K562 (cell line): Measurements from ENCODE around the gene HS3ST3A1. TPM values are rescaled to one million over a fixed set of nuclear protein-coding genes. Genes with fewer than 3 reads are reported as not detected.

Experiments
- ATAC-seq: fragments of 200-7000 bp; cut with Tn5 transposase; 3 replicates; pipeline ENCODE4 v1.9.1; 2020; ENCODE audit warnings: moderate library complexity
- BruUV-seq: library from RNA; stranded (reverse); fragments of 400-500 nt; replicated peaks from 2 replicates; lab custom pipeline; 2021; lab: Mats Ljungman, UMichigan
- CTCF ChIA-PET: fragments of 300-600 bp; formaldehyde crosslinking; extraction: SDS; loops from one replicate; lab custom pipeline; 2021; ENCODE audit warnings: low intra/inter-chr PET ratio; lab: Yijun Ruan, JAX
- POLR2A ChIA-PET: fragments of 300-600, 350-650 bp; sonication (Branson Sonifier 250); formaldehyde crosslinking; extraction: SDS; loops from one replicate; lab custom pipeline; 2021; ENCODE audit warnings: antibody characterized with exemption, inconsistent platforms; lab: Yijun Ruan, JAX
- DNase-seq, 4 experiments: peaks; one replicate each; pipeline versions ENCODE4 v3.0.0 to v3.0.0-alpha.2; 2011 to 2018; ENCODE audit warnings: low spot score in 3 of 4, mixed read lengths in 3 of 4; ENCODE audit errors: extremely low read depth in 1 of 4
- FAIRE-seq: peaks from 2 replicates; lab custom pipeline; 2011; peaks lifted over from hg19 to GRCh38; lab: Jason Lieb, UNC
- H2AFZ ChIP-seq: 2 replicates; pipeline ENCODE4 v1.6.0; 2011; ENCODE audit warnings: low read depth, low read length, control low read depth, inconsistent platforms
- H3K27ac ChIP-seq: fragments of 200-600 bp; 3 replicates; pipeline ENCODE4 v1.8.0; 2011; ENCODE audit warnings: low read depth, mild to moderate bottlenecking, control low read depth, inconsistent platforms, low read length, moderate library complexity, mixed read lengths; ENCODE audit errors: extremely low read depth
- H3K27me3 ChIP-seq, 2 experiments: fragments of 300-600 bp in 1 of 2; 2 replicates in 1 of 2; 3 replicates in 1 of 2; pipeline versions ENCODE4 v1.6.0 to v1.8.0; 2011; ENCODE audit warnings: inconsistent platforms in 2 of 2, low read length in 2 of 2, mild to moderate bottlenecking in 1 of 2, mixed read lengths in 1 of 2, moderate library complexity in 1 of 2; ENCODE audit not compliant: control insufficient read depth in 2 of 2, insufficient read depth in 2 of 2
- H3K36me3 ChIP-seq: fragments of 300-600 bp; 3 replicates; pipeline ENCODE4 v1.8.0; 2011; ENCODE audit warnings: mild to moderate bottlenecking, low read length, inconsistent platforms; ENCODE audit not compliant: control insufficient read depth, insufficient read depth
- H3K4me1 ChIP-seq, 2 experiments: fragments of 200-600 bp in 1 of 2; replicated peaks in 1 of 2; 2 replicates in 1 of 2; 3 replicates in 1 of 2; pipeline versions ENCODE4 v1.5.1 to v1.8.0; 2011; ENCODE audit warnings: inconsistent platforms in 2 of 2, low read length in 2 of 2, mild to moderate bottlenecking in 1 of 2, mixed read lengths in 1 of 2, moderate library complexity in 1 of 2; ENCODE audit not compliant: control insufficient read depth in 2 of 2, insufficient read depth in 2 of 2
- H3K4me2 ChIP-seq: 2 replicates; pipeline ENCODE4 v1.6.1; 2011; ENCODE audit warnings: low read length, control low read depth, inconsistent platforms, mixed read lengths; ENCODE audit not compliant: insufficient read depth
- H3K4me3 ChIP-seq: fragments of 200-600 bp; sonication (generic), shearing (Covaris generic); 2 replicates; pipeline ENCODE4 v1.5.1; 2016; ENCODE audit warnings: control low read depth, inconsistent platforms
- H3K79me2 ChIP-seq: fragments of 200-600 bp; 3 replicates; pipeline ENCODE4 v1.8.0; 2011; ENCODE audit warnings: low read length, inconsistent platforms; ENCODE audit not compliant: control insufficient read depth, insufficient read depth
- H3K9ac ChIP-seq, 2 experiments: 2 replicates each; pipeline versions ENCODE4 v1.6.0 to v1.6.1; 2011; ENCODE audit warnings: low read depth in 2 of 2, low read length in 2 of 2, control low read depth in 1 of 2, inconsistent platforms in 1 of 2, mild to moderate bottlenecking in 1 of 2, mixed read lengths in 1 of 2; ENCODE audit not compliant: insufficient read depth in 1 of 2
- H3K9me1 ChIP-seq: one replicate; pipeline ENCODE4 v1.6.0; 2011; ENCODE audit warnings: inconsistent platforms, mild to moderate bottlenecking, low read length, moderate library complexity; ENCODE audit not compliant: control insufficient read depth, insufficient read depth
- H3K9me3 ChIP-seq: replicated peaks from 2 replicates; pipeline ENCODE4 v1.5.1; 2011; ENCODE audit warnings: low read depth, low read length, inconsistent platforms; ENCODE audit not compliant: control insufficient read depth, insufficient read depth
- H4K20me1 ChIP-seq: replicated peaks from 2 replicates; pipeline ENCODE4 v1.6.1; 2011; ENCODE audit warnings: low read length, inconsistent platforms, mixed read lengths; ENCODE audit not compliant: control insufficient read depth, insufficient read depth
- BRCA1 ChIP-seq, 2 experiments: fragments of 450-650 bp in 1 of 2; sonication (generic) in 1 of 2; formaldehyde crosslinking in 1 of 2; IDR thresholded peaks; 2 replicates each; pipeline versions ENCODE4 v1.5.0 to v1.6.1; 2017 to 2020; ENCODE audit warnings: mild to moderate bottlenecking in 1 of 2, missing genetic modification reagents in 1 of 2
- DMBX1 ChIP-seq: fragments of 250-450 bp; sonication (Bioruptor Pico); IDR thresholded peaks from 2 replicates; pipeline ENCODE4 v1.8.0; 2022; ENCODE audit warnings: inconsistent platforms, mild to moderate bottlenecking, moderate library complexity, borderline replicate concordance
- GABPB2 ChIP-seq: fragments of 250-450 bp; sonication (Bioruptor Pico); conservative IDR thresholded peaks from 2 replicates; pipeline ENCODE4 v1.5.1; 2021; ENCODE audit warnings: mild to moderate bottlenecking
- GATA2 ChIP-seq: sonication (generic); formaldehyde crosslinking; IDR thresholded peaks from 2 replicates; pipeline ENCODE4 v1.4.0; 2020; ENCODE audit warnings: mild to moderate bottlenecking, missing genetic modification reagents
- ILF3 ChIP-seq: fragments of 450-650 bp; IDR thresholded peaks from 2 replicates; pipeline ENCODE4 v1.6.1; 2018; ENCODE audit warnings: antibody characterized with exemption, mild to moderate bottlenecking, moderate library complexity, borderline replicate concordance
- ZNF140 ChIP-seq: fragments of 250-450 bp; sonication (Bioruptor Pico); IDR thresholded peaks from 2 replicates; pipeline ENCODE4 v1.8.0; 2021; ENCODE audit warnings: moderate library complexity, mild to moderate bottlenecking, inconsistent platforms
- ZNF318 ChIP-seq, 2 experiments: fragments of 450-650 bp; IDR thresholded peaks; 2 replicates each; pipeline ENCODE4 v1.6.1; 2016; ENCODE audit warnings: mild to moderate bottlenecking in 2 of 2, borderline replicate concordance in 1 of 2, low read depth in 1 of 2, moderate library complexity in 1 of 2
- WGBS: fragments of 100-300 bp; shearing (Covaris generic); methylation state at CpG from one replicate; pipeline ENCODE4 v1.1.6; 2016; ENCODE audit warnings: low coverage, mixed read lengths; ENCODE audit not compliant: insufficient coverage; ENCODE audit errors: missing lambda C conversion rate; 5-methylcytosine and 5-hydroxymethylcytosine counted together
- in situ Hi-C: fragments of 300-500 bp; cut with MboI; formaldehyde crosslinking; loops from 4 replicates; pipeline ENCODE4 v1.15.0; 2018; ENCODE audit warnings: inconsistent platforms, mixed read lengths
- intact Hi-C: fragments of 100-400 bp; cut with micrococcal nuclease; formaldehyde crosslinking; loops from 2 replicates; pipeline ENCODE4 v1.14.2; 2022
- polyA plus RNA-seq, 8 experiments: library from polyadenylated mRNA; depleted of rRNA in 4 of 8; stranded (reverse) in 5 of 8; unstranded in 3 of 8; fragments of >200 nt; fragmentation: Nextera tagmentation in 2 of 8; fragmentation: Illumina TruSeq in 1 of 8; extraction: Ambion mirVana in 2 of 8; extraction: Trizol in 1 of 8; gene quantifications; 2 replicates each; pipeline versions ENCODE4 v1.2.1 to v1.2.3, GENCODE V29; 2011 to 2014; ENCODE audit warnings: inconsistent platforms in 1 of 8, missing spikeins in 1 of 8
- total RNA-seq, 7 experiments: library from RNA; depleted of rRNA in 6 of 7; stranded (reverse); fragments of >200 nt in 6 of 7; fragmentation: Illumina TruSeq in 2 of 7; extraction: Trizol in 2 of 7; gene quantifications; 2 replicates each; pipeline versions ENCODE4 v1.2.1 to v1.2.3, GENCODE V29; 2011 to 2021; ENCODE audit warnings: low replicate concordance in 1 of 7
- TF ChIP-seq, protein P1 (sequence below): sonication (generic); formaldehyde crosslinking; IDR thresholded peaks from 2 replicates; pipeline ENCODE4 v1.8.0; 2023; ENCODE audit warnings: missing genetic modification reagents, mild to moderate bottlenecking, borderline replicate concordance

Gene HS3ST3A1
- total and polyA plus RNA-seq, 9 of the 15 experiments (the other 6 are each of a cell fraction or from before 2014, with no cell fraction given): 0.25 to 14.8 (median 2.3) TPM

DNA sequence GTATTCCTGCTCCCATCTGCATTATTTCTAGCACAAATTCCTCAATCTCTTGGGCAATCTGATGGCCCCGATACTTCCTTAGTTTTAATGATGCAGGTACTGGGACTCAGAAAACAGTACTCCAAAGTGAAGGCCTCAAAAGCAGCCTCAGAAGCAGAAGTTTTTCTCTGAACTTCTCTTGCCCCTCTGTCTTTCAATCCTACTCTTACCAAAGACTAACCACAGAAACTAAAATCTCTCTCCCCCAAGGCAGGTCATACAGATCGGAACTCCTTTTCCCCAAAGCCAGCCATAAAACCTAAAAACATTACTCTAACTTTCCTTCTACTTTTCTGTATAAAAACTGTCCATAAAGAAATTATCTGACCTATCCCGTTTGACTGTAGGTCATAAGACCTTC lies 103.5 kb downstream of the HS3ST3A1 start:
- Histone ChIP-seq H3K4me3 (no peak overlapping the region), H3K27me3 (no peaks in the 10 kb centered on the region), H2AFZ (no peak overlapping the region), H3K4me1 (peaks cover 0 to 6% of the 10 kb centered on the region in 2 experiments; a peak in 2 of 5 replicates), H3K36me3 (no peaks in the 10 kb centered on the region; the same call in 2 of the 3 replicates), H4K20me1 (no peaks in the 10 kb centered on the region), H3K79me2 (no peaks in the 10 kb centered on the region), H3K4me2 (no peak overlapping the region), H3K9ac (no peak overlapping the region), H3K9me1 (no peaks in the 10 kb centered on the region), H3K27ac (no peak overlapping the region), H3K9me3 (no peaks in the 10 kb centered on the region)
- in situ Hi-C loops: no loop called here
- ChIA-PET CTCF (no interaction called here), POLR2A (no interaction called here)
- BruUV-seq: no TSS peak
- ATAC-seq (no peak), FAIRE-seq (no peak), DNase-seq (no peak)
- intact Hi-C loops: no loop called here
- WGBS: 64% methylated on average over 3 of the region's 3 CpGs
- TF ChIP-seq ZNF318 (IDR thresholded peaks at IDR 0.05; ENCODE audit: borderline replicate concordance in 1 of 2, low read depth in 1 of 2) (no peak), ZNF140 (no peak), DMBX1 (CRISPR knock-in tag) (no peak), BRCA1 (IDR thresholded peaks at IDR 0.05) (no peak), BRCA1 (CRISPR knock-in tag; IDR thresholded peaks at IDR 0.05) (no peak), ILF3 (no peak), GABPB2 (CRISPR knock-in tag) (no peak), GATA2 (CRISPR knock-in tag) (no peak)
- TF ChIP-seq, protein P1, sequence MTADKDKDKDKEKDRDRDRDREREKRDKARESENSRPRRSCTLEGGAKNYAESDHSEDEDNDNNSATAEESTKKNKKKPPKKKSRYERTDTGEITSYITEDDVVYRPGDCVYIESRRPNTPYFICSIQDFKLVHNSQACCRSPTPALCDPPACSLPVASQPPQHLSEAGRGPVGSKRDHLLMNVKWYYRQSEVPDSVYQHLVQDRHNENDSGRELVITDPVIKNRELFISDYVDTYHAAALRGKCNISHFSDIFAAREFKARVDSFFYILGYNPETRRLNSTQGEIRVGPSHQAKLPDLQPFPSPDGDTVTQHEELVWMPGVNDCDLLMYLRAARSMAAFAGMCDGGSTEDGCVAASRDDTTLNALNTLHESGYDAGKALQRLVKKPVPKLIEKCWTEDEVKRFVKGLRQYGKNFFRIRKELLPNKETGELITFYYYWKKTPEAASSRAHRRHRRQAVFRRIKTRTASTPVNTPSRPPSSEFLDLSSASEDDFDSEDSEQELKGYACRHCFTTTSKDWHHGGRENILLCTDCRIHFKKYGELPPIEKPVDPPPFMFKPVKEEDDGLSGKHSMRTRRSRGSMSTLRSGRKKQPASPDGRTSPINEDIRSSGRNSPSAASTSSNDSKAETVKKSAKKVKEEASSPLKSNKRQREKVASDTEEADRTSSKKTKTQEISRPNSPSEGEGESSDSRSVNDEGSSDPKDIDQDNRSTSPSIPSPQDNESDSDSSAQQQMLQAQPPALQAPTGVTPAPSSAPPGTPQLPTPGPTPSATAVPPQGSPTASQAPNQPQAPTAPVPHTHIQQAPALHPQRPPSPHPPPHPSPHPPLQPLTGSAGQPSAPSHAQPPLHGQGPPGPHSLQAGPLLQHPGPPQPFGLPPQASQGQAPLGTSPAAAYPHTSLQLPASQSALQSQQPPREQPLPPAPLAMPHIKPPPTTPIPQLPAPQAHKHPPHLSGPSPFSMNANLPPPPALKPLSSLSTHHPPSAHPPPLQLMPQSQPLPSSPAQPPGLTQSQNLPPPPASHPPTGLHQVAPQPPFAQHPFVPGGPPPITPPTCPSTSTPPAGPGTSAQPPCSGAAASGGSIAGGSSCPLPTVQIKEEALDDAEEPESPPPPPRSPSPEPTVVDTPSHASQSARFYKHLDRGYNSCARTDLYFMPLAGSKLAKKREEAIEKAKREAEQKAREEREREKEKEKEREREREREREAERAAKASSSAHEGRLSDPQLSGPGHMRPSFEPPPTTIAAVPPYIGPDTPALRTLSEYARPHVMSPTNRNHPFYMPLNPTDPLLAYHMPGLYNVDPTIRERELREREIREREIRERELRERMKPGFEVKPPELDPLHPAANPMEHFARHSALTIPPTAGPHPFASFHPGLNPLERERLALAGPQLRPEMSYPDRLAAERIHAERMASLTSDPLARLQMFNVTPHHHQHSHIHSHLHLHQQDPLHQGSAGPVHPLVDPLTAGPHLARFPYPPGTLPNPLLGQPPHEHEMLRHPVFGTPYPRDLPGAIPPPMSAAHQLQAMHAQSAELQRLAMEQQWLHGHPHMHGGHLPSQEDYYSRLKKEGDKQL (CRISPR knock-in tag): no peak
